Measurements from ENCODE around the gene FAM72D.
"Not testable (repeated sequence)": the region's sequence is repeated elsewhere in the genome, so short reads cannot be mapped to it uniquely, and the experiment has no call there.

The FAM72D gene

GRCh38 chr1:145078787-145079370 is 16.9 kb upstream of the FAM72D start:
- not testable (repeated sequence) for H3K79me1 ChIP-seq (ENCODE audit: low read depth, low read length); H3K4me3 ChIP-seq (ENCODE audit: low read length in 2 of 2); H3K9ac ChIP-seq (ENCODE audit: low read depth, low read length, poor library complexity); H3K18ac ChIP-seq (ENCODE audit: low read length); H3K4ac ChIP-seq (ENCODE audit: low read length); H4K91ac ChIP-seq (ENCODE audit: low read depth, low read length, poor library complexity); DNase-seq (ENCODE audit: low spot score); H2BK12ac ChIP-seq (ENCODE audit: low read length); H3K27ac ChIP-seq (replicated peaks; ENCODE audit: low read length); H2BK5ac ChIP-seq (ENCODE audit: low read length); H3K9me3 ChIP-seq (replicated peaks in 1 of 2; ENCODE audit: control insufficient read depth in 2 of 2, insufficient read depth in 1 of 2, low read depth in 1 of 2, low read length in 2 of 2); H3K14ac ChIP-seq (ENCODE audit: low read length); H2AFZ ChIP-seq (ENCODE audit: low read length); H2BK120ac ChIP-seq (ENCODE audit: low read depth, low read length); H3K4me2 ChIP-seq (ENCODE audit: insufficient read depth, low read length, poor library complexity, severe bottlenecking); H4K8ac ChIP-seq (ENCODE audit: low read depth, low read length); H3K27me3 ChIP-seq (ENCODE audit: control insufficient read depth in 3 of 3, insufficient read depth in 3 of 3, low read depth in 1 of 3, low read length in 3 of 3); H3K4me1 ChIP-seq (ENCODE audit: control insufficient read depth in 2 of 2, insufficient read depth in 1 of 2, low read depth in 1 of 2, low read length in 2 of 2); H3K36me3 ChIP-seq (replicated peaks in 1 of 2; ENCODE audit: control insufficient read depth in 2 of 2, insufficient read depth in 2 of 2, low read length in 2 of 2); H2AK5ac ChIP-seq (ENCODE audit: low read depth, low read length); H3K23ac ChIP-seq (ENCODE audit: low read depth, low read length, poor library complexity); H2BK15ac ChIP-seq (ENCODE audit: low read length)
- no CpG with 5 or more reads among the region's 5 CpGs for WGBS, 2 donors (ENCODE audit: extremely low coverage in 2 of 2, insufficient read length in 2 of 2, insufficient replicate concordance in 1 of 2)

DNA sequence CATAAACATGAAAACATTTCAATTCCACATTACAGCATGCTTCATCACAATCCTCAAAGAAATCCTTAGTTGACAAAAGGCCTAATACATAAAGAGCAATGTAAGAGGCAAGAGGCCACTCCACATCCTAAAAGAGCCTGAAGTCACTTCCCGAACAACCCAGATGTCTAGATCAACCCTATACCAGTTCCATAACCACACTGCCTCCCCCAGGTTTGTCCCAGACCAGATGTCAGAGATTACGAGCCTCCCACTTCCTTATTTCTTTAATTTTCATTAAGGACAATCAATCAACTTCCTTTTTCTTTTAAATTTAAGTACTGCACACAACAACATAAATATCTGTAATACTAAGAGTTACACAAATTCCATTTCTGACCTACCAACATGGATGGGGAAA is 16.0 kb upstream of the FAM72D start:
- H2BK120ac ChIP-seq (ENCODE audit: low read depth, low read length); H3K18ac ChIP-seq (ENCODE audit: low read length); H3K36me3 ChIP-seq (replicated peaks in 1 of 2; ENCODE audit: control insufficient read depth in 2 of 2, insufficient read depth in 2 of 2, low read length in 2 of 2); H3K4me2 ChIP-seq (ENCODE audit: insufficient read depth, low read length, poor library complexity, severe bottlenecking); H3K4ac ChIP-seq (ENCODE audit: low read length); H2AK5ac ChIP-seq (ENCODE audit: low read depth, low read length); H3K27me3 ChIP-seq (ENCODE audit: control insufficient read depth in 3 of 3, insufficient read depth in 3 of 3, low read depth in 1 of 3, low read length in 3 of 3); H3K79me1 ChIP-seq (ENCODE audit: low read depth, low read length); H3K9me3 ChIP-seq (replicated peaks in 1 of 2; ENCODE audit: control insufficient read depth in 2 of 2, insufficient read depth in 1 of 2, low read depth in 1 of 2, low read length in 2 of 2); H4K91ac ChIP-seq (ENCODE audit: low read depth, low read length, poor library complexity); H3K4me1 ChIP-seq (ENCODE audit: control insufficient read depth in 2 of 2, insufficient read depth in 1 of 2, low read depth in 1 of 2, low read length in 2 of 2); H3K23ac ChIP-seq (ENCODE audit: low read depth, low read length, poor library complexity); H3K14ac ChIP-seq (ENCODE audit: low read length); H4K8ac ChIP-seq (ENCODE audit: low read depth, low read length); H3K9ac ChIP-seq (ENCODE audit: low read depth, low read length, poor library complexity); H3K4me3 ChIP-seq (ENCODE audit: low read length in 2 of 2); H3K27ac ChIP-seq (replicated peaks; ENCODE audit: low read length); H2BK12ac ChIP-seq (ENCODE audit: low read length); H2BK5ac ChIP-seq (ENCODE audit: low read length); DNase-seq (ENCODE audit: low spot score); H2BK15ac ChIP-seq (ENCODE audit: low read length); H2AFZ ChIP-seq (ENCODE audit: low read length): not testable (repeated sequence)
- WGBS, 2 donors (ENCODE audit: extremely low coverage in 2 of 2, insufficient read length in 2 of 2, insufficient replicate concordance in 1 of 2), result no CpG with 5 or more reads among the region's 2 CpGs

GRCh38 chr1:145080193-145080592 is 15.6 kb upstream of the FAM72D start:
- H2BK15ac ChIP-seq (ENCODE audit: low read length); H3K4me1 ChIP-seq (ENCODE audit: control insufficient read depth in 2 of 2, insufficient read depth in 1 of 2, low read depth in 1 of 2, low read length in 2 of 2); H3K4me3 ChIP-seq (ENCODE audit: low read length in 2 of 2); H4K91ac ChIP-seq (ENCODE audit: low read depth, low read length, poor library complexity); H3K18ac ChIP-seq (ENCODE audit: low read length); H3K4me2 ChIP-seq (ENCODE audit: insufficient read depth, low read length, poor library complexity, severe bottlenecking); H2AFZ ChIP-seq (ENCODE audit: low read length); H2BK120ac ChIP-seq (ENCODE audit: low read depth, low read length); DNase-seq (ENCODE audit: low spot score); H2AK5ac ChIP-seq (ENCODE audit: low read depth, low read length); H3K27ac ChIP-seq (replicated peaks; ENCODE audit: low read length); H3K27me3 ChIP-seq (ENCODE audit: control insufficient read depth in 3 of 3, insufficient read depth in 3 of 3, low read depth in 1 of 3, low read length in 3 of 3); H3K36me3 ChIP-seq (replicated peaks in 1 of 2; ENCODE audit: control insufficient read depth in 2 of 2, insufficient read depth in 2 of 2, low read length in 2 of 2); H3K14ac ChIP-seq (ENCODE audit: low read length); H3K4ac ChIP-seq (ENCODE audit: low read length); H3K9me3 ChIP-seq (replicated peaks in 1 of 2; ENCODE audit: control insufficient read depth in 2 of 2, insufficient read depth in 1 of 2, low read depth in 1 of 2, low read length in 2 of 2); H4K8ac ChIP-seq (ENCODE audit: low read depth, low read length); H3K79me1 ChIP-seq (ENCODE audit: low read depth, low read length); H2BK5ac ChIP-seq (ENCODE audit: low read length); H3K9ac ChIP-seq (ENCODE audit: low read depth, low read length, poor library complexity); H2BK12ac ChIP-seq (ENCODE audit: low read length); H3K23ac ChIP-seq (ENCODE audit: low read depth, low read length, poor library complexity): not testable (repeated sequence)
- no CpG with 5 or more reads among the region's 3 CpGs for WGBS, 2 donors (ENCODE audit: extremely low coverage in 2 of 2, insufficient read length in 2 of 2, insufficient replicate concordance in 1 of 2)

DNA sequence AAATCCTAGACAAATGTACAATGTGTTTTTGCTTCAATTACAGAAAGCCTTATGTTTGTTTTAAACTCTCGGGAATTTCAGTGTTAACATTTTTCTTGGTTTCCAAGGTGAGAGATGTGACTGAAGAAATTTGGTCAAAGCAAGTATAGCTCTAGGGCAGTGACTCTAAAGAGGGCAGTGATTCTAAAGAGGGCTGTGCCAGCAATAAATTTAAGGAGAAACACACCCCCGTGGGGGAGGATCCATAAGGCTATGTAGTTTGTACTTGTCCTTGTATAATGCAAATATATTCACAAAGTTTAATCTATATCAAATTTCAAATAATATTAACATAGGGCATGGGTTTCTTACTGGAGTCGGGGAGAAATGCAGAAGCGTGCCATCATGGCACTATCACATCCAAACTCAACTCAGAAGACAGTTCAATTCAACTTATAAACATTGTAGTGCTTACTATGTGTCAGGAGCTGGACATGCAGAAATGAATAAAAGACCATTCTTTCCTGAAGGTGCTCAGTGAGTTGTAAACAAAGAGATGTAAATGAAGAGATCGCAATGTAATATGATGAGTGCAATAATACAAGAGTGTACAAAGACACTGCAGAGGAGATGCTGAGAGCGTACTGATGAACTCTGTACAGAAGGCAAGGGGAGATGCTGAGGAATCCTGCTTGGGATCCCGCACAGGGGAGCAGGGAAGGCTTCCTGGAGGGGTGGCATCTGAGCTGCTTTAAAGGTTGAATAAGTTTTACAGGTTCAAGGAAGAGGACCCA is 13.1 kb upstream of the FAM72D start:
- H3K79me1 ChIP-seq (ENCODE audit: low read depth, low read length); H3K4me3 ChIP-seq (ENCODE audit: low read length in 2 of 2); H3K4ac ChIP-seq (ENCODE audit: low read length); H3K18ac ChIP-seq (ENCODE audit: low read length); H3K4me2 ChIP-seq (ENCODE audit: insufficient read depth, low read length, poor library complexity, severe bottlenecking); H4K91ac ChIP-seq (ENCODE audit: low read depth, low read length, poor library complexity); H2BK15ac ChIP-seq (ENCODE audit: low read length); H2BK120ac ChIP-seq (ENCODE audit: low read depth, low read length); H3K14ac ChIP-seq (ENCODE audit: low read length); H2BK5ac ChIP-seq (ENCODE audit: low read length); H3K36me3 ChIP-seq (replicated peaks in 1 of 2; ENCODE audit: control insufficient read depth in 2 of 2, insufficient read depth in 2 of 2, low read length in 2 of 2); H3K23ac ChIP-seq (ENCODE audit: low read depth, low read length, poor library complexity); H2AK5ac ChIP-seq (ENCODE audit: low read depth, low read length); H3K27ac ChIP-seq (replicated peaks; ENCODE audit: low read length); H3K9ac ChIP-seq (ENCODE audit: low read depth, low read length, poor library complexity); DNase-seq (ENCODE audit: low spot score); H2AFZ ChIP-seq (ENCODE audit: low read length); H3K9me3 ChIP-seq (replicated peaks in 1 of 2; ENCODE audit: control insufficient read depth in 2 of 2, insufficient read depth in 1 of 2, low read depth in 1 of 2, low read length in 2 of 2); H4K8ac ChIP-seq (ENCODE audit: low read depth, low read length); H3K27me3 ChIP-seq (ENCODE audit: control insufficient read depth in 3 of 3, insufficient read depth in 3 of 3, low read depth in 1 of 3, low read length in 3 of 3); H2BK12ac ChIP-seq (ENCODE audit: low read length); H3K4me1 ChIP-seq (ENCODE audit: control insufficient read depth in 2 of 2, insufficient read depth in 1 of 2, low read depth in 1 of 2, low read length in 2 of 2): not testable (repeated sequence)
- no CpG with 5 or more reads among the region's 7 CpGs for whole genome bisulfite sequencing, 2 donors (ENCODE audit: extremely low coverage in 2 of 2, insufficient read length in 2 of 2, insufficient replicate concordance in 1 of 2)

Data from neuronal stem cell (in vitro differentiated cells).